Uterus (tissue), 4 donors: ENCODE results near the gene FOXC1. TPM values are rescaled to one million over a fixed set of nuclear protein-coding genes. Genes with fewer than 3 reads are reported as not detected.

Experiments used
- DNase-seq, 2 donors: peaks; one replicate each; pipeline ENCODE4 v3.0.0-alpha.2; 2019 to 2020
- H3K27ac ChIP-seq, 2 donors: fragments of 200-600 bp; sonication (generic); 1 replicate in 1 of 2; 2 replicates in 1 of 2; pipeline ENCODE4 v1.5.1; 2016 to 2018
- H3K27me3 ChIP-seq, 2 donors: fragments of 200-600 bp; sonication (generic); one replicate each; pipeline ENCODE4 v1.5.1; 2018 to 2019; ENCODE audit warnings: control low read depth in 1 of 2
- H3K36me3 ChIP-seq, 2 donors: fragments of 200-600 bp; sonication (generic); one replicate each; pipeline ENCODE4 v1.5.1; 2019; ENCODE audit warnings: control low read depth in 1 of 2
- H3K4me1 ChIP-seq, 2 donors: fragments of 200-600 bp; sonication (generic); one replicate each; pipeline ENCODE4 v1.5.1; 2018 to 2019; ENCODE audit warnings: control low read depth in 1 of 2
- H3K4me3 ChIP-seq, 2 donors: fragments of 200-600 bp; sonication (generic); 1 replicate in 1 of 2; 2 replicates in 1 of 2; pipeline ENCODE4 v1.5.1; 2018 to 2019; ENCODE audit warnings: mild to moderate bottlenecking in 1 of 2
- H3K9me3 ChIP-seq, 2 donors: fragments of 200-600 bp; sonication (generic); one replicate each; pipeline ENCODE4 v1.5.1; 2019; ENCODE audit warnings: control low read depth in 1 of 2
- POLR2A ChIP-seq, 2 donors: fragments of 450-650 bp; IDR thresholded peaks; one replicate each; pipeline ENCODE4 v1.6.1; 2016; ENCODE audit warnings: antibody characterized with exemption in 2 of 2, mild to moderate bottlenecking in 1 of 2, moderate library complexity in 1 of 2
- intact Hi-C: fragments of 100-400 bp; cut with DNase I; formaldehyde crosslinking; loops from one replicate; pipeline ENCODE4 v1.15.1; 2023; ENCODE audit warnings: low total_unique reads
- total RNA-seq, 4 donors: library from RNA; depleted of rRNA in 3 of 4; stranded (reverse); fragments of >200 nt in 3 of 4; gene quantifications; one replicate each; pipeline versions ENCODE4 v1.1.0 to v1.2.4, GENCODE V29; 2014 to 2023
- TF ChIP-seq, protein P1 (sequence below), 4 experiments: fragments of 200-600 bp in 2 of 4; fragments of 450-650 bp in 2 of 4; sonication (generic) in 2 of 4; IDR thresholded peaks; one replicate each; pipeline ENCODE4 v1.5.1; 2016 to 2019; ENCODE audit warnings: antibody characterized with exemption in 4 of 4, mild to moderate bottlenecking in 2 of 4, moderate library complexity in 1 of 4
- donor health status: DM: yes; HTN: yes; CAD: no.

Gene FOXC1
- total RNA-seq, 4 donors from 2014 or later: 1.8 to 15.2 (median 5.1) TPM

DNA sequence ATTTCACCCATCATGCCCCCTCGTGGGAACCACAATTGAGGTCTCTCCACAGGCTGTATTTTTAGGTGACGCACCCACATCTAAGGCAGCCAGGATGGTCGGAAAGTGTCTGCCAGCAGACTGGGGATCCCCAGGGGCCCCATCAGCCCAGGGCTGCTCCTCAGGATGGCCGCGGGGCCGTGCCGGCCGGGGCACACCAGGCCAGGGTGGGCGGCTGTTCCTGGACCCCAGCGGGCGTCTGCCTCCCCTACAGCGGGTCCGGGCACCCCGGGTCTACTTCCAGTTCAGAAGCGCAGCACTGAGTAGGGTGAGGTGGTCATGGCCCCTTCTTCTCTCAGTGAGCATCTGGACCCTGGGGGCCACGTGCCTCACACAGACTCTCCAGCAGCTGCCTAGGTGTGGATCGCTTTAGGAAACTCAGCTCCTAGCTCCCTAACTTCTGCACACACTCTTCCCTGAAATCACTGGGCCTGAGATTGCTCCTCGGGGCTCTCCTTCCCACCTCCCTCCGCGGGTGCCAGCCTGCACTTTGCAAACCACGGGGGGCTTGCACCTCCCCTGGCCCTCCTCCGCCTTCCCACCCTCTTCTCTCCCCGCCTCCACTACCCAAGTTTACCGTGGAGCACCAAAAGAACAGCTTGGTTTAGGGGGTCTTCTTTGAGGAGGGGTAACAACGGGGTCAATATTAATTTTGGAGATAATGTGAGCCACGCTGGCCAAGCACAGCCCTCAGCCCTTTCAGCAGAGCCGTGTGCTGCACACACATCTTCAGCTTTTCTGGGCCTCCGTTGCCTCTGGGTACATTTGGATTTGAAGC lies 14.2 kb upstream of the FOXC1 start:
- no peak overlapping the region for H3K4me3 ChIP-seq
- intact Hi-C loops: loop anchor here (10.0 kb wide), 1 partner anchor 1149 kb away; no protein-coding TSS in a partner anchor

DNA sequence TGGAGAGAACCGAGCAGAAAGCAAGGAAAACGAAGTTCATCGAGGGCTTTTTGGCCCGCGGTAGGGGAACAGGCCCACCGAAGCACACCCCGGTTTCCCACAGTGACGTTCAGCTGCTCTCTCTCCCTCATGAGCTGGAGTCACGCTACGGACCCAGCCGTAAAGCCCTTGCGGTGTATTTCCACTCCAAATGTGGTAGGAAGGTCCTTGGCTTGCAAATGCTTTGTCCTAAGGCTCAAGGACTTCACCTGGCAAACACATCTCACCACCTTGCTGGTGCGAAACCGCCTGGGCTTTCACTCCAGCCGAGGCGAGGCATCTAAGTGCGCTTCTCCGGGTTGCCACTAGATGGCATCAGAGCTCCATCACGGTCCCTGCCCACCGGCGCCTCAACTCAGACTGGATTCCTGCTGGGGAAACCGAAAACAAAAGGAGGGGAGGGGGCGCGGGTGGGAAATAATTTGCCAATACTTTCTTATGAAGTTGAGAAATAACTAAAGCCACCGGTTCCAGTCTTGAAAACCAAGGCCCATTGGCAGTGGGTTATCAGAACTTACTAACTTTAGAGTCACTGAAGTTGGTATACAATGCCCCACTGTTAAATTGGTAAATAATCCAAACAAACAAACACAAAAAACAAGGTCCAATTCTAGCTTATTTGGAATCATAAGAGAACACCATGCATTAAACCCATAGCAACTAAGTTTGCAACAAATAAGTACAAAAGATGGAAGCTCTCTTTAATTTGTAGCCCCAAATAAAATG lies 13.4 kb upstream of the FOXC1 start:
- TF ChIP-seq POLR2A (IDR thresholded peaks at IDR 0.05): no peak
- TF ChIP-seq, protein P1, sequence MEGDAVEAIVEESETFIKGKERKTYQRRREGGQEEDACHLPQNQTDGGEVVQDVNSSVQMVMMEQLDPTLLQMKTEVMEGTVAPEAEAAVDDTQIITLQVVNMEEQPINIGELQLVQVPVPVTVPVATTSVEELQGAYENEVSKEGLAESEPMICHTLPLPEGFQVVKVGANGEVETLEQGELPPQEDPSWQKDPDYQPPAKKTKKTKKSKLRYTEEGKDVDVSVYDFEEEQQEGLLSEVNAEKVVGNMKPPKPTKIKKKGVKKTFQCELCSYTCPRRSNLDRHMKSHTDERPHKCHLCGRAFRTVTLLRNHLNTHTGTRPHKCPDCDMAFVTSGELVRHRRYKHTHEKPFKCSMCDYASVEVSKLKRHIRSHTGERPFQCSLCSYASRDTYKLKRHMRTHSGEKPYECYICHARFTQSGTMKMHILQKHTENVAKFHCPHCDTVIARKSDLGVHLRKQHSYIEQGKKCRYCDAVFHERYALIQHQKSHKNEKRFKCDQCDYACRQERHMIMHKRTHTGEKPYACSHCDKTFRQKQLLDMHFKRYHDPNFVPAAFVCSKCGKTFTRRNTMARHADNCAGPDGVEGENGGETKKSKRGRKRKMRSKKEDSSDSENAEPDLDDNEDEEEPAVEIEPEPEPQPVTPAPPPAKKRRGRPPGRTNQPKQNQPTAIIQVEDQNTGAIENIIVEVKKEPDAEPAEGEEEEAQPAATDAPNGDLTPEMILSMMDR (IDR thresholded peaks at IDR 0.05): peak; percentile 89 to 91 (median 90)
- DNase-seq: peak in 1 of 2 donors; percentile 57
- no peak overlapping the region for H3K27ac ChIP-seq
- peaks cover 0 to 8% of the 10 kb centered on the region in 2 donors for H3K27me3 ChIP-seq
- intact Hi-C loops: loop anchor here (10.0 kb wide), 1 partner anchor 1149 kb away; no protein-coding TSS in a partner anchor
- H3K36me3 ChIP-seq: no peaks in the 10 kb centered on the region
- no peak overlapping the region for H3K4me3 ChIP-seq
- H3K4me1 ChIP-seq: no peaks in the 10 kb centered on the region
- no peaks in the 10 kb centered on the region for H3K9me3 ChIP-seq

More for the DNA sequence above, 14.2 kb upstream of the FOXC1 start:
- Histone ChIP-seq H3K4me1 (no peaks in the 10 kb centered on the region), H3K9me3 (no peaks in the 10 kb centered on the region), H3K27me3 (peaks cover 0 to 8% of the 10 kb centered on the region in 2 donors), H3K36me3 (no peaks in the 10 kb centered on the region), H3K27ac (no peak overlapping the region)
- DNase-seq: no peak
- TF ChIP-seq, protein P1 (IDR thresholded peaks at IDR 0.05): no peak
- no peak for TF ChIP-seq POLR2A (IDR thresholded peaks at IDR 0.05)

DNA sequence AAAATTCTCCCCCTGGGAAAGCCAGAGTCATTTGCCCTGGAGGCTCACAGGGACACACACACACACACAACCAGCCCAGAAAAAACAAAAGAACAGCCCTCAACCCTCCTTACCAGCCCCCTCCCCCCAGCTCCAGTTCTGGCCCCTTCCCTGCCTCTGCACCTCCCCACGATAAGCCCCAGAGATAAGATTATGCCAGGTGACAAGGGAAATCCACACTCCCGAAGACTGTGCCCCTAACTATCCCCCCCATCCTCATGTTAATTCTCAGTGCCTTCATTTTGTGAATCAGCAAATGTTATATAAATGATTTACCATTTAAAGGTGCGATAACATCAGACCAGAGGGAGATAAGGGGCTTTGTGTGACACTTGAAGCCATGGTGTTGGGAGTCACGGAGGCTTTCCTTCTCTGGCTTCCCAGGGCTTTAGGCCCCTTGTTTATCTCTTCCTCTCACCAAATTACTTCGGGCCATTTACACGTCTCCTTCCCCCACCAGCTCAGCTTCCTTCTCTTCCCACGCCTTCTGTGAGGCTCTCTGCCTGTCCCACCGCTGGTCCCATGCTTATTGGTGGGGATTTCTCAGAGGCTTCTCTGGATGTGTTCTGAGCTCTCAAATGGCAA lies 12.5 kb upstream of the FOXC1 start:
- intact Hi-C loops: loop anchor here (10.0 kb wide), 1 partner anchor 1148 kb away; no protein-coding TSS in a partner anchor
- TF ChIP-seq, protein P1 (IDR thresholded peaks at IDR 0.05): no peak
- TF ChIP-seq POLR2A (IDR thresholded peaks at IDR 0.05): no peak

DNA sequence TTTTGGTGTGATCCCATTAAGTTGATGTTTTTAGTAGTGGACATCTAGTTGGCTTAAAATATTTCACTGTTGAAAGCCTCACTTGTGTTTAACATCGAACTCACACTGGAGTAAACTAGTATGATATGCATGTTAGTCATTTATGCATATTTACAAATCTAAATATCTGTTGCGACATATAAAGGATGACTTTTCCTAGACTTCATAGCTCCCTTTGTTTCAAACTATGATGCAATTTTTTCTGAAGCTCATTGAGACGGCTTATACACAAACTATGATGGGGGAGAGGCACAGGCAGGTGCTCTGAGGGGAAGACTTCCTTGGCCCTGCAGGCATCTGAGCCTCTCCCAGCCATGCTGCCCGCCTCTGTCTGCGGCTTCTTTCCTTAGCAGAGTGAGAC lies 11.8 kb upstream of the FOXC1 start:
- TF ChIP-seq, protein P1 (IDR thresholded peaks at IDR 0.05): no peak
- no peak for TF ChIP-seq POLR2A (IDR thresholded peaks at IDR 0.05)
- H3K9me3 ChIP-seq: no peaks in the 10 kb centered on the region
- intact Hi-C loops: loop anchor here (10.0 kb wide), 1 partner anchor 1147 kb away; no protein-coding TSS in a partner anchor
- H3K36me3 ChIP-seq: no peaks in the 10 kb centered on the region
- peaks cover 0 to 8% of the 10 kb centered on the region in 2 donors for H3K27me3 ChIP-seq
- no peak for DNase-seq
- no peak overlapping the region for H3K4me3 ChIP-seq
- no peak overlapping the region for H3K27ac ChIP-seq
- H3K4me1 ChIP-seq: no peaks in the 10 kb centered on the region

More for the DNA sequence above, 12.5 kb upstream of the FOXC1 start:
- no peak for DNase-seq
- Histone ChIP-seq H3K4me3 (no peak overlapping the region), H3K36me3 (no peaks in the 10 kb centered on the region), H3K27me3 (peaks cover 0 to 8% of the 10 kb centered on the region in 2 donors), H3K9me3 (no peaks in the 10 kb centered on the region), H3K4me1 (no peaks in the 10 kb centered on the region), H3K27ac (no peak overlapping the region)
